OCI-LY1 (cell line): ENCODE data around the gene CDK16.

Experiments
- H2AFZ ChIP-seq: fragments of 200-600 bp; sonication (generic), shearing (Covaris generic); 2 replicates; pipeline ENCODE4 v1.6.0; 2014; ENCODE audit warnings: antibody characterized with exemption, mild to moderate bottlenecking, low read length
- H3F3A ChIP-seq: fragments of 200-600 bp; sonication (generic), shearing (Covaris generic); 2 replicates; pipeline ENCODE4 v1.6.0; 2014; ENCODE audit warnings: mild to moderate bottlenecking, antibody characterized with exemption, low read length, moderate library complexity; ENCODE audit not compliant: insufficient read depth
- H3K27ac ChIP-seq: fragments of 200-600 bp; sonication (generic); 2 replicates; pipeline ENCODE4 v1.5.1; 2014; ENCODE audit warnings: low read length, mixed run types, mild to moderate bottlenecking, low read depth; ENCODE audit not compliant: poor library complexity, severe bottlenecking
- H3K27me3 ChIP-seq: fragments of 200-600 bp; sonication (generic); 2 replicates; pipeline ENCODE4 v1.6.0; 2014; ENCODE audit warnings: antibody characterized with exemption, mild to moderate bottlenecking, low read length, moderate library complexity; ENCODE audit not compliant: insufficient read depth
- H3K36me3 ChIP-seq: fragments of 200-600 bp; sonication (generic); 2 replicates; pipeline ENCODE4 v1.6.1; 2014; ENCODE audit warnings: mild to moderate bottlenecking, antibody characterized with exemption, low read length, moderate library complexity, mixed read lengths; ENCODE audit not compliant: insufficient read depth
- H3K4me1 ChIP-seq: fragments of 200-600 bp; sonication (generic); 2 replicates; pipeline ENCODE4 v1.5.1; 2014; ENCODE audit warnings: mild to moderate bottlenecking, low read length, moderate library complexity; ENCODE audit not compliant: insufficient read depth, severe bottlenecking
- H3K4me2 ChIP-seq: fragments of 200-600 bp; sonication (generic), shearing (Covaris generic); 2 replicates; pipeline ENCODE4 v1.6.1; 2014; ENCODE audit warnings: low read length
- H3K4me3 ChIP-seq: fragments of 200-600 bp; sonication (generic); 2 replicates; pipeline ENCODE4 v1.5.1; 2014; ENCODE audit warnings: low read length, low read depth, mild to moderate bottlenecking, mixed read lengths; ENCODE audit not compliant: poor library complexity, severe bottlenecking
- H3K79me2 ChIP-seq: fragments of 200-600 bp; shearing (Covaris generic); 2 replicates; pipeline ENCODE4 v1.6.1; 2016; ENCODE audit warnings: mixed run types, low read length, mixed read lengths; ENCODE audit not compliant: insufficient read depth
- H3K9ac ChIP-seq: fragments of 200-600 bp; sonication (generic), shearing (Covaris generic); 2 replicates; pipeline ENCODE4 v1.6.1; 2014; ENCODE audit warnings: mild to moderate bottlenecking, low read length, mixed read lengths
- H3K9me2 ChIP-seq: fragments of 200-600 bp; sonication (generic), shearing (Covaris generic); 2 replicates; pipeline ENCODE4 v1.6.1; 2014; ENCODE audit warnings: low read depth, mild to moderate bottlenecking, low read length, mixed read lengths
- H3K9me3 ChIP-seq: fragments of 200-600 bp; shearing (Covaris generic); 2 replicates; pipeline ENCODE4 v1.6.1; 2014; ENCODE audit warnings: low read length, mixed read lengths
- H4K20me1 ChIP-seq: fragments of 200-600 bp; sonication (generic), shearing (Covaris generic); 2 replicates; pipeline ENCODE4 v1.6.0; 2016; ENCODE audit warnings: mild to moderate bottlenecking, low read length; ENCODE audit not compliant: insufficient read depth
- CTCF ChIP-seq: fragments of 200-600 bp; sonication (generic), shearing (Covaris generic); IDR thresholded peaks from 2 replicates; pipeline ENCODE4 v1.5.1; 2017; ENCODE audit warnings: mild to moderate bottlenecking, antibody characterized with exemption, low read length, moderate library complexity, mixed read lengths
- EZH2 ChIP-seq: fragments of 200-600 bp; sonication (generic), shearing (Covaris generic); IDR thresholded peaks from 2 replicates; pipeline ENCODE4 v1.8.0; 2017; ENCODE audit warnings: borderline replicate concordance, mixed run types, mild to moderate bottlenecking, antibody characterized with exemption, low read length, moderate library complexity, mixed read lengths

Gene CDK16

GRCh38 chrX:47241201-47242011 lies 22.9 kb downstream of the CDK16 start:
- Histone ChIP-seq H3K9ac (no peak overlapping the region), H3K36me3 (peaks cover 60% of the 10 kb centered on the region), H2AFZ (no peak overlapping the region), H3K4me3 (no peak overlapping the region), H3K9me2 (no peaks in the 10 kb centered on the region), H3K4me1 (peaks cover 3% of the 10 kb centered on the region), H4K20me1 (no peaks in the 10 kb centered on the region), H3K9me3 (no peaks in the 10 kb centered on the region), H3K27me3 (no peaks in the 10 kb centered on the region), H3K79me2 (peaks cover 9% of the 10 kb centered on the region), H3K27ac (no peak overlapping the region), H3F3A (no peaks in the 10 kb centered on the region), H3K4me2 (no peak overlapping the region)
- TF ChIP-seq EZH2 (no peak), CTCF (no peak)

GRCh38 chrX:47242321-47242720 lies 23.8 kb downstream of the CDK16 start:
- Histone ChIP-seq H3K9me2 (no peaks in the 10 kb centered on the region), H4K20me1 (no peaks in the 10 kb centered on the region), H3F3A (no peaks in the 10 kb centered on the region), H3K4me3 (no peak overlapping the region), H3K4me2 (no peak overlapping the region), H3K36me3 (peaks cover 65% of the 10 kb centered on the region), H3K79me2 (no peaks in the 10 kb centered on the region), H3K4me1 (no peaks in the 10 kb centered on the region), H3K27me3 (no peaks in the 10 kb centered on the region), H3K9me3 (no peaks in the 10 kb centered on the region), H2AFZ (no peak overlapping the region), H3K9ac (no peak overlapping the region), H3K27ac (no peak overlapping the region)
- TF ChIP-seq CTCF: no peak
- no peak for TF ChIP-seq EZH2

- no peaks in the 10 kb centered on the region for H3K27me3 ChIP-seq
- no peaks in the 10 kb centered on the region for H3K79me2 ChIP-seq
- no peak overlapping the region for H3K4me3 ChIP-seq
- no peaks in the 10 kb centered on the region for H3K9me3 ChIP-seq
- no peaks in the 10 kb centered on the region for H3K9me2 ChIP-seq
- no peaks in the 10 kb centered on the region for H3F3A ChIP-seq
- no peak overlapping the region for H3K9ac ChIP-seq
- no peak overlapping the region for H3K27ac ChIP-seq
- H4K20me1 ChIP-seq: no peaks in the 10 kb centered on the region
- H3K4me2 ChIP-seq: no peak overlapping the region
- H2AFZ ChIP-seq: no peak overlapping the region
- H3K36me3 ChIP-seq: peaks cover 67% of the 10 kb centered on the region
- TF ChIP-seq CTCF (no peak), EZH2 (no peak)
- no peaks in the 10 kb centered on the region for H3K4me1 ChIP-seq
These were observed 24.9 kb downstream of the CDK16 start for GRCh38 chrX:47243351-47243750.
